ENCODE results near the gene PLOD2. TPM values are rescaled to one million over a fixed set of nuclear protein-coding genes. Genes with fewer than 3 reads are reported as not detected.

PLOD2 gene
- total and polyA plus RNA-seq, 2 of the 4 experiments (the other 2 are of a cell fraction): 84.0 to 117 TPM

- no peak overlapping the region for H3K56ac ChIP-seq (ENCODE audit: extremely low read depth, insufficient read depth, low read length)
- H3K14ac ChIP-seq (replicated peaks; ENCODE audit: low read depth, low read length): no peak overlapping the region
- no peak overlapping the region for H2AK9ac ChIP-seq (replicated peaks; ENCODE audit: low read depth, low read length, poor library complexity)
- no peak for DNase-seq
- no peaks in the 10 kb centered on the region for H3K79me1 ChIP-seq (ENCODE audit: low read depth in 1 of 2, low read length in 2 of 2)
- no peak overlapping the region for H2BK120ac ChIP-seq (ENCODE audit: low read depth, low read length)
- H4K91ac ChIP-seq (ENCODE audit: insufficient read depth, low read depth, low read length): no peak overlapping the region
- no peak overlapping the region for H3K18ac ChIP-seq (ENCODE audit: low read depth, low read length)
- CTCF ChIA-PET: interaction anchor here (0.6 to 1.3 kb wide), 2 partner anchors 28 to 131 kb away, joined by 3 to 4 read pairs; no protein-coding TSS in a partner anchor
- H2AK5ac ChIP-seq (ENCODE audit: low read depth, low read length): no peak overlapping the region
- H2AFZ ChIP-seq (replicated peaks; ENCODE audit: low read length, poor library complexity): no peak overlapping the region
- intact Hi-C loops (cut with micrococcal nuclease) (no loop called here), in situ Hi-C loops (cut with MboI; ENCODE audit: low sequenced_read_pairs) (no loop called here), dilution Hi-C loops (cut with HindIII; ENCODE audit: low sequenced_read_pairs, unreplicated experiment) (no loop called here)
- no peak overlapping the region for H3K4ac ChIP-seq (ENCODE audit: low read depth, low read length)
- no peaks in the 10 kb centered on the region for H3K9me1 ChIP-seq (ENCODE audit: insufficient read depth, low read length)
- ATAC-seq (ENCODE audit: low read depth): no peak
- no peaks in the 10 kb centered on the region for H4K20me1 ChIP-seq (ENCODE audit: insufficient read depth, low read length)
- H3K4me2 ChIP-seq (ENCODE audit: low read depth, low read length): no peak overlapping the region
- H2BK15ac ChIP-seq (ENCODE audit: low read depth, low read length): no peak overlapping the region
- H3K4me3 ChIP-seq (ENCODE audit: insufficient read depth, low read depth, low read length): no peak overlapping the region
- H3K27me3 ChIP-seq (ENCODE audit: control insufficient read depth, insufficient read depth, low read length): no peaks in the 10 kb centered on the region
- no CpG with 5 or more reads among the region's 1 CpG for WGBS, 2 experiments (ENCODE audit: extremely low coverage in 2 of 2, insufficient read length in 1 of 2)
- H2BK5ac ChIP-seq (ENCODE audit: low read depth, low read length, poor library complexity, severe bottlenecking): no peak overlapping the region
- H4K5ac ChIP-seq (ENCODE audit: low read depth, low read length): no peak overlapping the region
- no peak overlapping the region for H2BK20ac ChIP-seq (ENCODE audit: low read depth, low read length)
- POLR2A ChIA-PET (ENCODE audit: unreplicated experiment): no interaction called here
- TF ChIP-seq NFE2L2 (IDR thresholded peaks at IDR 0.05; ENCODE audit: low read depth, low read length) (no peak), POLR2A (IDR thresholded peaks at IDR 0.05; ENCODE audit: low read depth, low read length) (no peak), RCOR1 (IDR thresholded peaks at IDR 0.05; ENCODE audit: insufficient replicate concordance, low read length) (no peak), RAD21 (IDR thresholded peaks at IDR 0.05; ENCODE audit: low read length) (no peak), MAZ (IDR thresholded peaks at IDR 0.05; ENCODE audit: borderline replicate concordance, low read depth, low read length) (no peak), SMC3 (IDR thresholded peaks at IDR 0.05; ENCODE audit: low read depth, low read length) (no peak), FOS (IDR thresholded peaks at IDR 0.05; ENCODE audit: low read depth, low read length) (no peak), RFX5 (IDR thresholded peaks at IDR 0.05; ENCODE audit: low read depth, low read length) (no peak), MXI1 (IDR thresholded peaks at IDR 0.05; ENCODE audit: borderline replicate concordance, low read depth, low read length) (no peak), CHD1 (IDR thresholded peaks at IDR 0.05; ENCODE audit: low read depth, low read length) (no peak), MAFK (IDR thresholded peaks at IDR 0.05; ENCODE audit: low read depth, low read length) (no peak), BHLHE40 (IDR thresholded peaks at IDR 0.05; ENCODE audit: low read depth, low read length) (no peak), ELK1 (IDR thresholded peaks at IDR 0.05; ENCODE audit: borderline replicate concordance, low read depth, low read length) (no peak), CEBPB (IDR thresholded peaks at IDR 0.05; ENCODE audit: low read depth, low read length) (no peak)
- TF ChIP-seq, protein P1, sequence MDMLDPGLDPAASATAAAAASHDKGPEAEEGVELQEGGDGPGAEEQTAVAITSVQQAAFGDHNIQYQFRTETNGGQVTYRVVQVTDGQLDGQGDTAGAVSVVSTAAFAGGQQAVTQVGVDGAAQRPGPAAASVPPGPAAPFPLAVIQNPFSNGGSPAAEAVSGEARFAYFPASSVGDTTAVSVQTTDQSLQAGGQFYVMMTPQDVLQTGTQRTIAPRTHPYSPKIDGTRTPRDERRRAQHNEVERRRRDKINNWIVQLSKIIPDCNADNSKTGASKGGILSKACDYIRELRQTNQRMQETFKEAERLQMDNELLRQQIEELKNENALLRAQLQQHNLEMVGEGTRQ (IDR thresholded peaks at IDR 0.05; ENCODE audit: low read depth, low read length): no peak
- TF ChIP-seq, protein P2, sequence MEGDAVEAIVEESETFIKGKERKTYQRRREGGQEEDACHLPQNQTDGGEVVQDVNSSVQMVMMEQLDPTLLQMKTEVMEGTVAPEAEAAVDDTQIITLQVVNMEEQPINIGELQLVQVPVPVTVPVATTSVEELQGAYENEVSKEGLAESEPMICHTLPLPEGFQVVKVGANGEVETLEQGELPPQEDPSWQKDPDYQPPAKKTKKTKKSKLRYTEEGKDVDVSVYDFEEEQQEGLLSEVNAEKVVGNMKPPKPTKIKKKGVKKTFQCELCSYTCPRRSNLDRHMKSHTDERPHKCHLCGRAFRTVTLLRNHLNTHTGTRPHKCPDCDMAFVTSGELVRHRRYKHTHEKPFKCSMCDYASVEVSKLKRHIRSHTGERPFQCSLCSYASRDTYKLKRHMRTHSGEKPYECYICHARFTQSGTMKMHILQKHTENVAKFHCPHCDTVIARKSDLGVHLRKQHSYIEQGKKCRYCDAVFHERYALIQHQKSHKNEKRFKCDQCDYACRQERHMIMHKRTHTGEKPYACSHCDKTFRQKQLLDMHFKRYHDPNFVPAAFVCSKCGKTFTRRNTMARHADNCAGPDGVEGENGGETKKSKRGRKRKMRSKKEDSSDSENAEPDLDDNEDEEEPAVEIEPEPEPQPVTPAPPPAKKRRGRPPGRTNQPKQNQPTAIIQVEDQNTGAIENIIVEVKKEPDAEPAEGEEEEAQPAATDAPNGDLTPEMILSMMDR (conservative IDR thresholded peaks at IDR 0.05; ENCODE audit: low read depth, low read length): no peak
- no peak overlapping the region for H3K23ac ChIP-seq (ENCODE audit: low read depth, low read length)
- no peak overlapping the region for H4K8ac ChIP-seq (ENCODE audit: low read depth in 2 of 2, low read length in 2 of 2)
- H3K4me1 ChIP-seq (ENCODE audit: control insufficient read depth, insufficient read depth, low read length): no peaks in the 10 kb centered on the region
- H3K36me3 ChIP-seq (ENCODE audit: control insufficient read depth, insufficient read depth, low read length): no peaks in the 10 kb centered on the region
- no peak overlapping the region for H3K9ac ChIP-seq (ENCODE audit: low read depth, low read length)
- no peak overlapping the region for H3K27ac ChIP-seq (ENCODE audit: insufficient read depth, low read length)
- H3K9me3 ChIP-seq (ENCODE audit: control insufficient read depth, insufficient read depth, low read length): no peaks in the 10 kb centered on the region
- BruUV-seq (replicated peaks): no TSS peak
These were observed 134.4 kb downstream of the PLOD2 start for GRCh38 chr3:146026547-146026946.

Data from IMR-90 (cell line).